Hypothalamus (tissue), 51 donors: ENCODE measurements around the gene ZC3H7A.

ENCODE experiments used
- DNase-seq, 51 donors: peaks; one replicate each; lab custom pipeline; 2025; lab: John Stamatoyannopoulos, UW

Gene ZC3H7A

DNA sequence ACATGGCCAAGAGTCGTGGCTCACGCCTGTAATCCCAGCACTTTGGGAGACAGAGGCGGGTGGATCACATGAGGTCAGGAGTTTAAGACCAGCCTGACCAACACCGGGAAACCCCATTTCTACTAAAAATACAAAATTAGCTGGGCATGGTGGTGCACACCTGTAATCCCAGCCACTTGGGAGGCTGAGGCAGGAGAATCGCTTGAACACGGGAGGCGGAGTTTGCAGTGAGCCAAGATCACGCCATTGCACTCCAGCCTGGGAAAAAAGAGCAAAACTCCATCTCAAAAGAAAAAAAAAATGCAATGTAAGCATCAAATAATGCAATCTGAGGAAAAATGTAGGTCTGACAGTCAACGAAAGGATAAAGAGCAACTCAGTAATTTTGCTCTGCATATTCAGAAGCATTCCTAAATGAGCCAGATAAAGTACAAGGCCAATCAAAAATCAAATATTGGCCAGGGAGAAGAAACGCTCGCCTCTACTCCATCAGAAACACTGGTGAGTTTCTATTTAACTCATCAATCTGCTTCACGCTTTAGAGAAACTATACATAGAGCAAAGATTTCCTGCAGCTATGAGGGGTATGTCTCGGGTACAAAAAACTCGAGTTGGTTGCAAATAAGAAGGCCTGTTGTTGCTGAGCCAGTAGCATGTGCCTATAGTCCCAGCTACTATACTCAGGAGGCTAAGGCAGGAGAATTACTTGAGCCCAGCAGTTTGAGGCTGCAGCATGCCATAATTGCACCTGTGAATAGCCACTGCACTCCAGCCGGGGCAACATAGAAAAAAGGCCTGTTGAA lies 58.1 kb downstream of the ZC3H7A start:
- DNase-seq, result no peak

- DNase-seq, result no peak
These were observed 59.3 kb downstream of the ZC3H7A start for GRCh38 chr16:11737713-11738112.

GRCh38 chr16:11736903-11737302 lies 60.2 kb downstream of the ZC3H7A start:
- no peak for DNase-seq

DNA sequence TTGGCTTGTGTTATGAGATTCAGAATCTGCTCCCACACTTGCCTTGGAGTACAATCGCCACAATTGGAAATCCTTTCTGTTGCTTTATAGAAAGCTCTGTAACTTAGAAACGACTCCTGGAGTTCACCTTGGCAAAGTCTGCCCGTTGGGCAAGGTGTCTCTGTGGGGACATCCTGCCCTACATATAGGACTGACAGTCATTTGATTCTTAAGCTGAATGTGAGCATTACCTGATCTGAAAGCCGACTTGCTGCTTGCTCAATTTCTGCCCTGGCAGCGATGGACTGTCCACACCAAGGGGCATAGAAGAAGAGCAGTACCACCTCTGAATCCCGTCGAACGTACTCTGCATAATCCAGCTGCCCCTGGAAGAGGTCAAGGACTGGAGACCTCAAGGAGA lies 61.3 kb downstream of the ZC3H7A start:
- DNase-seq, result no peak

GRCh38 chr16:11734653-11735043 lies 62.4 kb downstream of the ZC3H7A start:
- peak in 1 of 51 donors; percentile 22 for DNase-seq

DNA sequence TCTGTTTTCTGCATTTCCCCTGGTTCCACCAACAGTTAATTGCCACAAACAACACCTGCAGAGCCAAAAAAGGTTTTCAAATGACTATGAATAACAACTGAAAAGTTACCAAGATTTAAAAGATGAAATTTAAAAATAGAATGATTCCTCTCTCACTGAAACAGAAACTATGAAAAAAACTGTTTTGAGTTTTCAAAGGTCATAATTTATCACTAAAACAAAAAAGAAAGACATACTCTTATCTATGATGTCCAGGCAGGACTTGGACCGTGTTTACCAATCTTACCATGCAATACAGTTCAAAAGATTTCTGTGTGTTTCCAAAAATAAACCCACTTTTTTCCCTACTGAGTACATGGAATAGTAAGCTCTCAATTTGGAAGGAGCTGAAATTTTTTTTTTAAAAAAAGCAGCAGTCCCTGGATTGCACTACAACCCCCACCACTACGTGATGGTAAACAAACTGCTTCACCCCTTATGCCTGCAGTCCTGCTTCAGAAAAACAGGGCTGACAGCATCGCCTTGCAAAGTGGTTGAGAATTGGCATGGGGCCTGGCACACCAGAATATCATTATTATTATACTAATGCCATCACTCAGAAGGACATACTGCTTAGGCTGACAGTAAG lies 62.9 kb downstream of the ZC3H7A start:
- DNase-seq, result no peak

GRCh38 chr16:11731222-11731621 lies 65.8 kb downstream of the ZC3H7A start:
- no peak for DNase-seq

GRCh38 chr16:11729787-11730186 lies 67.3 kb downstream of the ZC3H7A start:
- no peak for DNase-seq

GRCh38 chr16:11727796-11728543 lies 69.1 kb downstream of the ZC3H7A start:
- no peak for DNase-seq

- no peak for DNase-seq
These were observed 71.0 kb downstream of the ZC3H7A start for GRCh38 chr16:11726008-11726407.

DNA sequence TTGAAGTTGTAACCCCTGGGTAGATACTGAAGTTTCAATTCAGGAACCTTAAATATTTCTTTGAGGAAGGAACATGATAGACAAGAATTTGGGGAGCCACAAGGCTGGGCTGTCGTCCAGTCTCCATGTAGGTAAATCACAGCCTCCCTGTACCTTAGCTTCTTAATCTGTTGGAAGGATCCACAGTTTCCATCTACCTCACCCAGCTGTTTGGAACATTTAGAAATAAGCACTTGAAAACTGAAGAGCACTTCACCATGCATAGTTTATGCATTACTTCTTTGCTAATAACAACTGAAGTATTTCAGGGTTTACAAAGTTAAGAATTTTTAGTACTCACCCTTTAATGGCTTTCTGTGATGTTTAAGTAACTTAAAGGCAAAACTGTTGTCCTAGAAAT lies 71.6 kb downstream of the ZC3H7A start:
- no peak for DNase-seq

GRCh38 chr16:11722468-11722808 lies 74.6 kb downstream of the ZC3H7A start:
- no peak for DNase-seq

DNA sequence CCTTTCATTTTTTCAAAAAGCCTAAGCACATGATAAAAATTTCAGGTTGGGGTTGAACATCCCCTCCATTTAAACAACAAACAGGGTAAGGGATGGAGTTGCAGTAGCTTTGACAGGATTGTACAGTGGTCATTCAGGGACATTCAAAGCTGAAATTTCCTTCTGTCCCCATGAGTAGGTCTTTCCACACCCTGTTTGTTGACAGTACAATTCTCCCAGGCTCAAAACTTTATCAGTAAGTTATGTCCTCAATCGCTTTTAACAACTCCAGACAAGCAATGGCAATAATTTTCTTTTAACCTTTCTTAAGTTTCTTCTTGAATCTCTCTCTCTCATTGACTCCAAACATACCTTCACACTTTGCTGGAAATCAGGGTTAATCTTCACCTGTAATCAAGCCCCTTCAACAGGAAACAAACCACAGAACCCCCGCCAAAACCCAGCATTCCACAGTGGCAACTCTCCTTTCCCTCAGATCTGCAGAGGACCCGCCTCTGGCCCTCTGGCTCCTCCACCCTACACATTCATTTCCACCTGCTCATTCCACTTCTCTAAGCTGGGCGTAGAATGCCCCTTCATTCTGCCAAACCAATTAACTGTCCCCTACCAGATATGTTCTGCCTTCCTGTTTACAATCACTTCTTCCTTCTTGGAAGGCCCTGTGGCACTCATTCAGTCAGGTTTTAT lies 75.1 kb downstream of the ZC3H7A start:
- DNase-seq, result no peak

GRCh38 chr16:11719762-11720161 lies 77.3 kb downstream of the ZC3H7A start:
- DNase-seq, result no peak

DNA sequence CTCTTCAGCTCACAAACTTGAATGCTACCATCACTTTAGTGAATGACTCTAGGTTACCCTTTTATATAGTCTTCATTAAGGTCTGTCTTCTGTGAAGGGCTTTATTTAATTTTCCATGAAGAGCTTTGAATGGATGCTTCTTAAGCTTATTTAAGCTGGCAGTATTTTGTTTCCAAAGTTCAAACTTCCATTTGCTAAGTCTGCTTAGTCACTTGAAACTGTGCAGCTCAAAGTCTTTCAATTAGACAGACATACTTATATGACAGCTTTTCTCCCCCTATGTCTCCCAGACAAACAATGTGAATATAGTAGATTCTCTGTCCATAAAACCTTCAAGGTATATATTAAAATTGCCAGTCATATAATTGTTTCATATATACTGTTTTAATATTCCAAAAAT lies 77.9 kb downstream of the ZC3H7A start:
- DNase-seq, result no peak

- DNase-seq, result no peak
These were observed 79.2 kb downstream of the ZC3H7A start for GRCh38 chr16:11717811-11718210.

DNA sequence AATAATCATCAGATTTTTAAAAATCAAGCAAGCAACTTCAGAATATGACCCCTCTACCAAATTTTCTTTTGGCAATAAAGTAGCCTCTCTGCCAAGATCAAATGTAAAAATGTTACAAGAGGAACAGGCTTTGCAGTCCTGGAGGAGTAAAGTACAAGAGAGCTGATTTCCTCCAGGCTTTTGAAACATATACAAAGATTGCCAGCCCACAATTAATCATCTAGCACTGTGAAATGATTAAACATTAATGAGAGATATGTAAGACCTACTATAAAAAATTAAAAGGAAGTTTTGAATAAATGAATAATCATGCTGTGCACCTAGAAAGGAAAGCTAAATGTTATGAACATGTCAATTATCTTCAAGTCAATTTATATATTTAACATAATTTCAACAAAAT lies 80.7 kb downstream of the ZC3H7A start:
- no peak for DNase-seq

GRCh38 chr16:11715246-11715947 lies 81.7 kb downstream of the ZC3H7A start:
- DNase-seq, result no peak

GRCh38 chr16:11712122-11712521 lies 84.9 kb downstream of the ZC3H7A start:
- DNase-seq, result no peak

DNA sequence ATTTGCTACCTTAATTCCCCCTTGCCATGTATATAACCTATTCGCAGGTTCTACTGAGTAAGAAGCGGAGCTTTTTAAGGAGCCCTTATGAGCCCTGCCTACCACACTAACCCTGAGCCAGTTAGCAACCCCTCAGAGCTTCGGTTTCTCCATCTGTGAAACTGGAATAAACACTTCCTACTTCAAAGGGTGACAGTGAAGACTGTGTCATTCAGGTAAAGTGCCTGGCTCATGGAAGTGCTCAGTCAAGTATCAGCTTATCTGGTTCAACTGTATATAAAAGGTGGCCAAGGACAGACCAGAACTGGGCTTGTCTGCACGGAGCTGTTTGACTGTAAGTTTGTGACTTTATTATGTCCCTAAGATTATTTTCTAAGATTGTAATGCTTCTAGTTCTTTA lies 85.4 kb downstream of the ZC3H7A start:
- DNase-seq, result no peak

DNA sequence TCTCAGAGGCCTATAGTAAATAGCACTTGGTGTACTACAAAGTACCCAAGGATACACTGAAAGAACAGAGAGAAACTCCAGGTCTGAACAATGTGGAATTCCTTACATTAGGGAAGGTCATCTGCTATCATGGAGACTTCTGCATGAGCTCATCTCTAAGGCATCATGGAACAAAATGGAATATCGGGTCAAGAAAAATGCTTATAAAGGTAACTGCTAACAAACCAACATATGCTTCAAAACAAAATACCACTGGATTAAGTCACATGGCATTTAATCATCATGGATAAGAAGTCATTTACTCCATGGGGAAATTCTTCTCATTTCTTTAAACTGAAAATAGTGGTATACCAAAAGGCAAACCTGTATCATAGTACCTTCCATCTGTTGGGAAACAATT lies 88.6 kb downstream of the ZC3H7A start:
- no peak for DNase-seq
